Measurements from ENCODE around the gene PPP1R12B.
"Not testable (repeated sequence)": the region's sequence is repeated elsewhere in the genome, so short reads cannot be mapped to it uniquely, and the experiment has no call there.

Gene PPP1R12B

GRCh38 chr1:202531812-202532616 lies 183.5 kb downstream of the PPP1R12B start:
- DNase-seq (ENCODE audit: low spot score) = not testable (repeated sequence)

- DNase-seq (ENCODE audit: low spot score) = not testable (repeated sequence)
Observed at GRCh38 chr1:202539166-202539574, 190.7 kb downstream of the PPP1R12B start.

- not testable (repeated sequence) for DNase-seq (ENCODE audit: low spot score)
Observed at GRCh38 chr1:202539583-202539982, 191.1 kb downstream of the PPP1R12B start.

GRCh38 chr1:202540014-202540413 lies 191.5 kb downstream of the PPP1R12B start:
- no peak for DNase-seq (ENCODE audit: low spot score)

GRCh38 chr1:202540448-202540847 lies 191.9 kb downstream of the PPP1R12B start:
- DNase-seq (ENCODE audit: low spot score) = no peak

- not testable (repeated sequence) for DNase-seq (ENCODE audit: low spot score)
Observed at GRCh38 chr1:202540858-202541257, 192.4 kb downstream of the PPP1R12B start.

GRCh38 chr1:202542415-202542814 lies 193.9 kb downstream of the PPP1R12B start:
- not testable (repeated sequence) for DNase-seq (ENCODE audit: low spot score)

GRCh38 chr1:202543537-202543936 lies 195.0 kb downstream of the PPP1R12B start:
- not testable (repeated sequence) for DNase-seq (ENCODE audit: low spot score)

GRCh38 chr1:202544766-202545449 lies 196.4 kb downstream of the PPP1R12B start:
- DNase-seq (ENCODE audit: low spot score) = not testable (repeated sequence)

GRCh38 chr1:202545647-202546303 lies 197.3 kb downstream of the PPP1R12B start:
- not testable (repeated sequence) for DNase-seq (ENCODE audit: low spot score)

- not testable (repeated sequence) for DNase-seq (ENCODE audit: low spot score)
Observed at GRCh38 chr1:202546377-202546776, 197.9 kb downstream of the PPP1R12B start.

- DNase-seq (ENCODE audit: low spot score) = not testable (repeated sequence)
Observed at GRCh38 chr1:202546796-202547195, 198.3 kb downstream of the PPP1R12B start.

GRCh38 chr1:202547215-202547614 lies 198.7 kb downstream of the PPP1R12B start:
- no peak for DNase-seq (ENCODE audit: low spot score)

GRCh38 chr1:202550088-202550487 lies 201.6 kb downstream of the PPP1R12B start:
- DNase-seq (ENCODE audit: low spot score) = not testable (repeated sequence)

GRCh38 chr1:202551683-202552082 lies 203.2 kb downstream of the PPP1R12B start:
- DNase-seq (ENCODE audit: low spot score) = no peak

GRCh38 chr1:202552615-202553014 lies 204.1 kb downstream of the PPP1R12B start:
- DNase-seq (ENCODE audit: low spot score) = not testable (repeated sequence)

- DNase-seq (ENCODE audit: low spot score) = not testable (repeated sequence)
Observed at GRCh38 chr1:202553078-202553477, 204.6 kb downstream of the PPP1R12B start.

GRCh38 chr1:202553560-202554038 lies 205.1 kb downstream of the PPP1R12B start:
- DNase-seq (ENCODE audit: low spot score) = no peak

- DNase-seq (ENCODE audit: low spot score) = not testable (repeated sequence)
Observed at GRCh38 chr1:202554619-202555018, 206.1 kb downstream of the PPP1R12B start.

- DNase-seq (ENCODE audit: low spot score) = not testable (repeated sequence)
Observed at GRCh38 chr1:202556037-202556436, 207.5 kb downstream of the PPP1R12B start.

GRCh38 chr1:202557662-202558061 lies 209.2 kb downstream of the PPP1R12B start:
- not testable (repeated sequence) for DNase-seq (ENCODE audit: low spot score)

GRCh38 chr1:202561240-202561639 lies 212.7 kb downstream of the PPP1R12B start:
- DNase-seq (ENCODE audit: low spot score) = no peak

Measured in ecto neural progenitor cell (in vitro differentiated cells).